K562 (cell line): Measurements from ENCODE around the gene RNF168. TPM values are rescaled to one million over a fixed set of nuclear protein-coding genes. Genes with fewer than 3 reads are reported as not detected.

ENCODE experiments used
- BRD4 ChIP-seq: fragments of 200-600 bp; sonication (generic); IDR thresholded peaks from 2 replicates; pipeline ENCODE4 v1.6.1; 2017; ENCODE audit warnings: inconsistent platforms
- CC2D1A ChIP-seq: fragments of 450-650 bp; IDR thresholded peaks from 2 replicates; pipeline ENCODE4 v1.6.1; 2017; ENCODE audit warnings: mild to moderate bottlenecking
- EP300 ChIP-seq: IDR thresholded peaks from 2 replicates; pipeline ENCODE4 v1.6.1; 2012; ENCODE audit warnings: low read length, improper control_type of control experiment
- ETV1 ChIP-seq: fragments of 450-650 bp; conservative IDR thresholded peaks from 2 replicates; pipeline ENCODE4 v1.6.1; 2016; ENCODE audit warnings: missing genetic modification characterization, control low read depth, low read depth, missing compliant biosample characterization
- FOXP1 ChIP-seq: sonication (generic); formaldehyde crosslinking; IDR thresholded peaks from 2 replicates; pipeline ENCODE4 v1.8.0; 2022; ENCODE audit warnings: mild to moderate bottlenecking, missing genetic modification reagents
- NBN ChIP-seq: fragments of 450-650 bp; IDR thresholded peaks from 2 replicates; pipeline ENCODE4 v1.6.1; 2016; ENCODE audit warnings: low read depth, mild to moderate bottlenecking
- RAD51 ChIP-seq: fragments of 450-650 bp; IDR thresholded peaks from 2 replicates; pipeline ENCODE4 v1.7.1; 2016; ENCODE audit warnings: low read depth, mild to moderate bottlenecking, borderline replicate concordance
- RBM14 ChIP-seq: fragments of 200-400 bp; formaldehyde crosslinking; IDR thresholded peaks from 2 replicates; pipeline ENCODE4 v1.6.1; 2018; ENCODE audit warnings: low read depth, mild to moderate bottlenecking, low read length, moderate library complexity, borderline replicate concordance; ENCODE audit not compliant: insufficient read depth
- SIN3A ChIP-seq, 2 experiments: fragments of 150-350 bp in 1 of 2; IDR thresholded peaks; 2 replicates each; pipeline ENCODE4 v1.6.1; 2011 to 2016; ENCODE audit warnings: borderline replicate concordance in 2 of 2, low read depth in 2 of 2, low read length in 2 of 2, mild to moderate bottlenecking in 2 of 2, moderate library complexity in 2 of 2; ENCODE audit not compliant: control insufficient read depth in 1 of 2
- SMARCE1 ChIP-seq: fragments of 450-650 bp; IDR thresholded peaks from 2 replicates; pipeline ENCODE4 v1.7.1; 2016; ENCODE audit warnings: mild to moderate bottlenecking
- polyA plus RNA-seq, 8 experiments: library from polyadenylated mRNA; depleted of rRNA in 4 of 8; stranded (reverse) in 5 of 8; unstranded in 3 of 8; fragments of >200 nt; fragmentation: Nextera tagmentation in 2 of 8; fragmentation: Illumina TruSeq in 1 of 8; extraction: Ambion mirVana in 2 of 8; extraction: Trizol in 1 of 8; gene quantifications; 2 replicates each; pipeline versions ENCODE4 v1.2.1 to v1.2.3, GENCODE V29; 2011 to 2014; ENCODE audit warnings: inconsistent platforms in 1 of 8, missing spikeins in 1 of 8
- total RNA-seq, 7 experiments: library from RNA; depleted of rRNA in 6 of 7; stranded (reverse); fragments of >200 nt in 6 of 7; fragmentation: Illumina TruSeq in 2 of 7; extraction: Trizol in 2 of 7; gene quantifications; 2 replicates each; pipeline versions ENCODE4 v1.2.1 to v1.2.3, GENCODE V29; 2011 to 2021; ENCODE audit warnings: low replicate concordance in 1 of 7
- TF ChIP-seq, protein P1 (sequence below): fragments of 450-650 bp; IDR thresholded peaks from 2 replicates; pipeline ENCODE4 v1.6.1; 2016; ENCODE audit warnings: mild to moderate bottlenecking, moderate library complexity
- TF ChIP-seq, protein P2 (sequence below): fragments of 250-450 bp; sonication (Bioruptor Pico); IDR thresholded peaks from 2 replicates; pipeline ENCODE4 v1.5.0; 2021
- TF ChIP-seq, protein P3 (sequence below): sonication (generic); formaldehyde crosslinking; IDR thresholded peaks from 2 replicates; pipeline ENCODE4 v1.8.0; 2022; ENCODE audit warnings: mild to moderate bottlenecking, missing genetic modification reagents
- TF ChIP-seq, protein P4 (sequence below): sonication (generic); formaldehyde crosslinking; IDR thresholded peaks from 2 replicates; pipeline ENCODE4 v1.9.0; 2022; ENCODE audit warnings: mild to moderate bottlenecking, missing genetic modification reagents

The RNF168 gene
- total and polyA plus RNA-seq, 9 of the 15 experiments (the other 6 are each of a cell fraction or from before 2014, with no cell fraction given), result 6.0 to 32.1 (median 16.6) TPM

DNA sequence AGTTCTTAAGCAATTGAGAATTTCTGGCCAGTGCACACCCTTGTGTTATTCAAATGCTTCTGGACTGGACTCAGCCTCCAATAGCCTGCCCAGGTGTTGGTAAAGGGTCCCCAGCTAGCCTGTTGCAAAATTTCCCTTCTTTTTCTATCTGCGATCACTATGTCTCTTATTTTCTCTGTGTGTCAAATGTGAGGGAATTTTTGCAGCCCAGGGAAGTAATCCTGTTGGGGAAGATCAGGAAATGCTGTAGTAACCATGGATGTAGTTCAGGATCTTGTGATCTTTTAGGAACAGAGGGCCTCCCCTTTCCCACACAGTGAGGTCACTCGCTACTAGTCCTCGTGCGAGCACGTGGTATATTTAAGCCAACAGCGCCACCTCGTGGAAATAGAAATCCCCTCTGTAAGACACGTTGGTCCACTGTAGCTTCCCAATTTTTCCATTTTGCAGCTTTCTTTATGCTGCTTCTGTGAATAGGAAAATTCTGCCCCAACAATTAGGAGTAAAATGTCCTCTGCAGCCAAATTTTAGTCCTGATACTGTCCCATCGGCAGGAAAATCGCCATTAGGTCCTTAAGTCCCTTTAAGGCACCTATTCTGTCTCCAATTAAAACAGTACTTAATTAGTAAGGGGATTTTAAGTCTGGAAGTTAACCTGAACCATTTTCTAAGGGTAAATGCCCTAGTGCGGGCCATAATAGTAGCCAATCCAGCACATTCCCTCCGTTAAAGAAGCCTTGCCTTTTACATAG, 15.6 kb upstream of the RNF168 start (continued):
- TF ChIP-seq, protein P1, sequence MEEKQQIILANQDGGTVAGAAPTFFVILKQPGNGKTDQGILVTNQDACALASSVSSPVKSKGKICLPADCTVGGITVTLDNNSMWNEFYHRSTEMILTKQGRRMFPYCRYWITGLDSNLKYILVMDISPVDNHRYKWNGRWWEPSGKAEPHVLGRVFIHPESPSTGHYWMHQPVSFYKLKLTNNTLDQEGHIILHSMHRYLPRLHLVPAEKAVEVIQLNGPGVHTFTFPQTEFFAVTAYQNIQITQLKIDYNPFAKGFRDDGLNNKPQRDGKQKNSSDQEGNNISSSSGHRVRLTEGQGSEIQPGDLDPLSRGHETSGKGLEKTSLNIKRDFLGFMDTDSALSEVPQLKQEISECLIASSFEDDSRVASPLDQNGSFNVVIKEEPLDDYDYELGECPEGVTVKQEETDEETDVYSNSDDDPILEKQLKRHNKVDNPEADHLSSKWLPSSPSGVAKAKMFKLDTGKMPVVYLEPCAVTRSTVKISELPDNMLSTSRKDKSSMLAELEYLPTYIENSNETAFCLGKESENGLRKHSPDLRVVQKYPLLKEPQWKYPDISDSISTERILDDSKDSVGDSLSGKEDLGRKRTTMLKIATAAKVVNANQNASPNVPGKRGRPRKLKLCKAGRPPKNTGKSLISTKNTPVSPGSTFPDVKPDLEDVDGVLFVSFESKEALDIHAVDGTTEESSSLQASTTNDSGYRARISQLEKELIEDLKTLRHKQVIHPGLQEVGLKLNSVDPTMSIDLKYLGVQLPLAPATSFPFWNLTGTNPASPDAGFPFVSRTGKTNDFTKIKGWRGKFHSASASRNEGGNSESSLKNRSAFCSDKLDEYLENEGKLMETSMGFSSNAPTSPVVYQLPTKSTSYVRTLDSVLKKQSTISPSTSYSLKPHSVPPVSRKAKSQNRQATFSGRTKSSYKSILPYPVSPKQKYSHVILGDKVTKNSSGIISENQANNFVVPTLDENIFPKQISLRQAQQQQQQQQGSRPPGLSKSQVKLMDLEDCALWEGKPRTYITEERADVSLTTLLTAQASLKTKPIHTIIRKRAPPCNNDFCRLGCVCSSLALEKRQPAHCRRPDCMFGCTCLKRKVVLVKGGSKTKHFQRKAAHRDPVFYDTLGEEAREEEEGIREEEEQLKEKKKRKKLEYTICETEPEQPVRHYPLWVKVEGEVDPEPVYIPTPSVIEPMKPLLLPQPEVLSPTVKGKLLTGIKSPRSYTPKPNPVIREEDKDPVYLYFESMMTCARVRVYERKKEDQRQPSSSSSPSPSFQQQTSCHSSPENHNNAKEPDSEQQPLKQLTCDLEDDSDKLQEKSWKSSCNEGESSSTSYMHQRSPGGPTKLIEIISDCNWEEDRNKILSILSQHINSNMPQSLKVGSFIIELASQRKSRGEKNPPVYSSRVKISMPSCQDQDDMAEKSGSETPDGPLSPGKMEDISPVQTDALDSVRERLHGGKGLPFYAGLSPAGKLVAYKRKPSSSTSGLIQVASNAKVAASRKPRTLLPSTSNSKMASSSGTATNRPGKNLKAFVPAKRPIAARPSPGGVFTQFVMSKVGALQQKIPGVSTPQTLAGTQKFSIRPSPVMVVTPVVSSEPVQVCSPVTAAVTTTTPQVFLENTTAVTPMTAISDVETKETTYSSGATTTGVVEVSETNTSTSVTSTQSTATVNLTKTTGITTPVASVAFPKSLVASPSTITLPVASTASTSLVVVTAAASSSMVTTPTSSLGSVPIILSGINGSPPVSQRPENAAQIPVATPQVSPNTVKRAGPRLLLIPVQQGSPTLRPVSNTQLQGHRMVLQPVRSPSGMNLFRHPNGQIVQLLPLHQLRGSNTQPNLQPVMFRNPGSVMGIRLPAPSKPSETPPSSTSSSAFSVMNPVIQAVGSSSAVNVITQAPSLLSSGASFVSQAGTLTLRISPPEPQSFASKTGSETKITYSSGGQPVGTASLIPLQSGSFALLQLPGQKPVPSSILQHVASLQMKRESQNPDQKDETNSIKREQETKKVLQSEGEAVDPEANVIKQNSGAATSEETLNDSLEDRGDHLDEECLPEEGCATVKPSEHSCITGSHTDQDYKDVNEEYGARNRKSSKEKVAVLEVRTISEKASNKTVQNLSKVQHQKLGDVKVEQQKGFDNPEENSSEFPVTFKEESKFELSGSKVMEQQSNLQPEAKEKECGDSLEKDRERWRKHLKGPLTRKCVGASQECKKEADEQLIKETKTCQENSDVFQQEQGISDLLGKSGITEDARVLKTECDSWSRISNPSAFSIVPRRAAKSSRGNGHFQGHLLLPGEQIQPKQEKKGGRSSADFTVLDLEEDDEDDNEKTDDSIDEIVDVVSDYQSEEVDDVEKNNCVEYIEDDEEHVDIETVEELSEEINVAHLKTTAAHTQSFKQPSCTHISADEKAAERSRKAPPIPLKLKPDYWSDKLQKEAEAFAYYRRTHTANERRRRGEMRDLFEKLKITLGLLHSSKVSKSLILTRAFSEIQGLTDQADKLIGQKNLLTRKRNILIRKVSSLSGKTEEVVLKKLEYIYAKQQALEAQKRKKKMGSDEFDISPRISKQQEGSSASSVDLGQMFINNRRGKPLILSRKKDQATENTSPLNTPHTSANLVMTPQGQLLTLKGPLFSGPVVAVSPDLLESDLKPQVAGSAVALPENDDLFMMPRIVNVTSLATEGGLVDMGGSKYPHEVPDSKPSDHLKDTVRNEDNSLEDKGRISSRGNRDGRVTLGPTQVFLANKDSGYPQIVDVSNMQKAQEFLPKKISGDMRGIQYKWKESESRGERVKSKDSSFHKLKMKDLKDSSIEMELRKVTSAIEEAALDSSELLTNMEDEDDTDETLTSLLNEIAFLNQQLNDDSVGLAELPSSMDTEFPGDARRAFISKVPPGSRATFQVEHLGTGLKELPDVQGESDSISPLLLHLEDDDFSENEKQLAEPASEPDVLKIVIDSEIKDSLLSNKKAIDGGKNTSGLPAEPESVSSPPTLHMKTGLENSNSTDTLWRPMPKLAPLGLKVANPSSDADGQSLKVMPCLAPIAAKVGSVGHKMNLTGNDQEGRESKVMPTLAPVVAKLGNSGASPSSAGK, result peak; percentile 84
- TF ChIP-seq, protein P2, sequence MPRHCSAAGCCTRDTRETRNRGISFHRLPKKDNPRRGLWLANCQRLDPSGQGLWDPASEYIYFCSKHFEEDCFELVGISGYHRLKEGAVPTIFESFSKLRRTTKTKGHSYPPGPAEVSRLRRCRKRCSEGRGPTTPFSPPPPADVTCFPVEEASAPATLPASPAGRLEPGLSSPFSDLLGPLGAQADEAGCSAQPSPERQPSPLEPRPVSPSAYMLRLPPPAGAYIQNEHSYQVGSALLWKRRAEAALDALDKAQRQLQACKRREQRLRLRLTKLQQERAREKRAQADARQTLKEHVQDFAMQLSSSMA (CRISPR knock-in tag), result no peak
- TF ChIP-seq, protein P3, sequence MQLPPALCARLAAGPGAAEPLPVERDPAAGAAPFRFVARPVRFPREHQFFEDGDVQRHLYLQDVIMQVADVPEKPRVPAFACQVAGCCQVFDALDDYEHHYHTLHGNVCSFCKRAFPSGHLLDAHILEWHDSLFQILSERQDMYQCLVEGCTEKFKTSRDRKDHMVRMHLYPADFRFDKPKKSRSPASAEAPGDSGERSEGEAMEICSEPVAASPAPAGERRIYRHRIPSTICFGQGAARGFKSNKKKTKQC, result peak; percentile 71; the same call in 1 of the 2 replicates
- peak; percentile 83 for TF ChIP-seq FOXP1 (CRISPR knock-in tag)
- no peak for TF ChIP-seq RBM14
- TF ChIP-seq NBN, result no peak; the same call in 1 of the 2 replicates
- TF ChIP-seq RAD51, result peak; percentile 43; the same call in 1 of the 2 replicates
- no peak for TF ChIP-seq SIN3A (IDR thresholded peaks at IDR 0.05; ENCODE audit: borderline replicate concordance in 2 of 2, control insufficient read depth in 1 of 2, low read depth in 2 of 2, low read length in 2 of 2)
- TF ChIP-seq ETV1, result no peak
- peak; percentile 52; the same call in 1 of the 2 replicates for TF ChIP-seq CC2D1A
- 0 out of 2 replicates have a peak, but pooled peaks have one; percentile 42 for TF ChIP-seq BRD4
- 0 out of 2 replicates have a peak, but pooled peaks have one; percentile 17 for TF ChIP-seq SMARCE1
- TF ChIP-seq, protein P4, sequence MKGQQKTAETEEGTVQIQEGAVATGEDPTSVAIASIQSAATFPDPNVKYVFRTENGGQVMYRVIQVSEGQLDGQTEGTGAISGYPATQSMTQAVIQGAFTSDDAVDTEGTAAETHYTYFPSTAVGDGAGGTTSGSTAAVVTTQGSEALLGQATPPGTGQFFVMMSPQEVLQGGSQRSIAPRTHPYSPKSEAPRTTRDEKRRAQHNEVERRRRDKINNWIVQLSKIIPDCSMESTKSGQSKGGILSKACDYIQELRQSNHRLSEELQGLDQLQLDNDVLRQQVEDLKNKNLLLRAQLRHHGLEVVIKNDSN (CRISPR knock-in tag), result peak; percentile 80
- TF ChIP-seq EP300, result 0 out of 2 replicates have a peak, but pooled peaks have one; percentile 37
